KBM-7 (cell line): ENCODE results near the gene PHTF2.
A peak's percentile ranks its signal among the peaks of the same experiment; 100 is the strongest.

ENCODE experiments used
- DNase-seq: peaks from one replicate; pipeline ENCODE4 v3.0.0-alpha.2; 2015
- in situ Hi-C: fragments of 300-500 bp; cut with MboI; formaldehyde crosslinking; loops from 2 replicates; pipeline ENCODE4 v1.14.3; 2020; ENCODE audit warnings: low sequenced_read_pairs, low pct_unique_long_range_greater_than_20kb, mixed read lengths

Gene PHTF2

GRCh38 chr7:77788327-77788902, 10.2 kb upstream of the PHTF2 start:
- DNase-seq = no peak
- in situ Hi-C loops = no loop called here

GRCh38 chr7:77791336-77791735, 7.2 kb upstream of the PHTF2 start:
- in situ Hi-C loops = no loop called here
- DNase-seq = no peak

- no peak for DNase-seq
- in situ Hi-C loops = no loop called here
Observed at GRCh38 chr7:77791956-77792355, 6.6 kb upstream of the PHTF2 start.

- in situ Hi-C loops = no loop called here
Observed at GRCh38 chr7:77794000-77794399, 4.6 kb upstream of the PHTF2 start.

GRCh38 chr7:77796109-77796508, 2.5 kb upstream of the PHTF2 start:
- DNase-seq = no peak
- in situ Hi-C loops = no loop called here

More at GRCh38 chr7:77794000-77794399, 4.6 kb upstream of the PHTF2 start:
- DNase-seq = no peak

- in situ Hi-C loops = no loop called here
- no peak for DNase-seq
Observed at GRCh38 chr7:77796960-77797359, 1.6 kb upstream of the PHTF2 start.

GRCh38 chr7:77797734-77798393, 709 bp upstream of the PHTF2 start:
- in situ Hi-C loops = no loop called here
- no peak for DNase-seq

GRCh38 chr7:77799078-77799964, 748 bp downstream of the PHTF2 start:
- in situ Hi-C loops = no loop called here
- DNase-seq = peak; percentile 72

GRCh38 chr7:77800158-77800557, 1.6 kb downstream of the PHTF2 start:
- DNase-seq = peak; percentile 76
- in situ Hi-C loops = no loop called here

- in situ Hi-C loops = no loop called here
- DNase-seq = no peak
Observed at GRCh38 chr7:77800730-77801129, 2.2 kb downstream of the PHTF2 start.

- DNase-seq = peak; percentile 63
- in situ Hi-C loops = no loop called here
Observed at GRCh38 chr7:77802557-77803405, 4.2 kb downstream of the PHTF2 start.

- in situ Hi-C loops = no loop called here
Observed at GRCh38 chr7:77806425-77806824, 7.9 kb downstream of the PHTF2 start.

GRCh38 chr7:77808517-77808916, 9.9 kb downstream of the PHTF2 start:
- no peak for DNase-seq
- in situ Hi-C loops = no loop called here

More at GRCh38 chr7:77806425-77806824, 7.9 kb downstream of the PHTF2 start:
- no peak for DNase-seq

- in situ Hi-C loops = no loop called here
- DNase-seq = no peak
Observed at GRCh38 chr7:77811516-77812289, 13.1 kb downstream of the PHTF2 start.

- DNase-seq = no peak
- in situ Hi-C loops = no loop called here
Observed at GRCh38 chr7:77812290-77812685, 13.7 kb downstream of the PHTF2 start.

- DNase-seq = peak; percentile 59
- in situ Hi-C loops = no loop called here
Observed at GRCh38 chr7:77813180-77813579, 14.6 kb downstream of the PHTF2 start.

GRCh38 chr7:77819021-77819420, 20.4 kb downstream of the PHTF2 start:
- in situ Hi-C loops = no loop called here
- DNase-seq = no peak

GRCh38 chr7:77820967-77821366, 22.4 kb downstream of the PHTF2 start:
- in situ Hi-C loops = no loop called here
- DNase-seq = no peak

GRCh38 chr7:77822269-77822668, 23.7 kb downstream of the PHTF2 start:
- in situ Hi-C loops = no loop called here
- DNase-seq = no peak
